Mesothelial cell of epicardium (in vitro differentiated cells): ENCODE results near the gene AGBL4. TPM values are rescaled to one million over a fixed set of nuclear protein-coding genes. Genes with fewer than 3 reads are reported as not detected.

Experiments used
- DNase-seq, 2 experiments: peaks; one replicate each; pipeline ENCODE4 v3.0.0; 2021; ENCODE audit warnings: low spot score in 2 of 2; ENCODE audit not compliant: unreplicated experiment in 2 of 2
- H3K27ac Mint-ChIP-seq: 2 replicates; pipeline ENCODE4 v1.8.0; 2021; ENCODE audit warnings: mixed read lengths
- H3K27me3 Mint-ChIP-seq: 2 replicates; pipeline ENCODE4 v1.8.0; 2021; ENCODE audit warnings: low read depth, mixed read lengths
- H3K36me3 Mint-ChIP-seq: 2 replicates; pipeline ENCODE4 v1.8.0; 2021; ENCODE audit warnings: mixed read lengths
- H3K4me1 Mint-ChIP-seq: 2 replicates; pipeline ENCODE4 v1.8.0; 2021; ENCODE audit warnings: mixed read lengths
- H3K4me3 Mint-ChIP-seq: 2 replicates; pipeline ENCODE4 v1.8.0; 2021; ENCODE audit warnings: mild to moderate bottlenecking, moderate library complexity, mixed read lengths
- H3K9me3 Mint-ChIP-seq: 2 replicates; pipeline ENCODE4 v1.8.0; 2021; ENCODE audit warnings: mixed read lengths
- CTCF ChIP-seq: fragments of 200-600 bp; sonication (generic); IDR thresholded peaks from one replicate; pipeline ENCODE4 v1.5.0; 2021; ENCODE audit warnings: antibody characterized with exemption; ENCODE audit not compliant: unreplicated experiment
- total RNA-seq: library from RNA; stranded (reverse); gene quantifications from 3 replicates; pipeline ENCODE4 v1.2.1, GENCODE V29; 2021

Gene AGBL4
- total RNA-seq, 1 donor from 2014 or later = 0.42 TPM

GRCh38 chr1:49226758-49227157, 797.0 kb downstream of the AGBL4 start:
- Mint-ChIP-seq H3K4me3 (no peak overlapping the region), H3K27me3 (no peaks in the 10 kb centered on the region)

GRCh38 chr1:49225464-49225863, 798.3 kb downstream of the AGBL4 start:
- no peak for TF ChIP-seq CTCF
- DNase-seq = no peak
- Mint-ChIP-seq H3K4me1 (no peaks in the 10 kb centered on the region), H3K27me3 (no peaks in the 10 kb centered on the region), H3K4me3 (no peak overlapping the region), H3K27ac (no peak overlapping the region), H3K9me3 (peaks cover 35% of the 10 kb centered on the region), H3K36me3 (no peaks in the 10 kb centered on the region)

More at GRCh38 chr1:49226758-49227157, 797.0 kb downstream of the AGBL4 start:
- no peak for DNase-seq
- TF ChIP-seq CTCF = no peak
- no peaks in the 10 kb centered on the region for H3K36me3 Mint-ChIP-seq
- H3K27ac Mint-ChIP-seq = no peak overlapping the region
- H3K4me1 Mint-ChIP-seq = no peaks in the 10 kb centered on the region
- peaks cover 40% of the 10 kb centered on the region for H3K9me3 Mint-ChIP-seq

GRCh38 chr1:49213301-49213700, 810.5 kb downstream of the AGBL4 start:
- H3K9me3 Mint-ChIP-seq = peaks cover 73% of the 10 kb centered on the region
- no peak overlapping the region for H3K27ac Mint-ChIP-seq
- no peak overlapping the region for H3K4me3 Mint-ChIP-seq
- TF ChIP-seq CTCF = no peak
- no peaks in the 10 kb centered on the region for H3K36me3 Mint-ChIP-seq
- DNase-seq = no peak
- H3K27me3 Mint-ChIP-seq = no peaks in the 10 kb centered on the region
- H3K4me1 Mint-ChIP-seq = no peaks in the 10 kb centered on the region

- Mint-ChIP-seq H3K4me1 (no peaks in the 10 kb centered on the region), H3K9me3 (peaks cover 74% of the 10 kb centered on the region), H3K4me3 (no peak overlapping the region), H3K36me3 (no peaks in the 10 kb centered on the region), H3K27ac (no peak overlapping the region), H3K27me3 (no peaks in the 10 kb centered on the region)
- no peak for TF ChIP-seq CTCF
- DNase-seq = no peak
Measured at GRCh38 chr1:49208712-49209111, 815.0 kb downstream of the AGBL4 start.

GRCh38 chr1:49204720-49205119, 819.0 kb downstream of the AGBL4 start:
- Mint-ChIP-seq H3K27ac (no peak overlapping the region), H3K36me3 (no peaks in the 10 kb centered on the region), H3K4me1 (no peaks in the 10 kb centered on the region), H3K9me3 (peaks cover 81% of the 10 kb centered on the region), H3K4me3 (no peak overlapping the region), H3K27me3 (no peaks in the 10 kb centered on the region)
- no peak for DNase-seq
- TF ChIP-seq CTCF = no peak

GRCh38 chr1:49200738-49201137, 823.0 kb downstream of the AGBL4 start:
- H3K4me3 Mint-ChIP-seq = no peak overlapping the region
- H3K9me3 Mint-ChIP-seq = peaks cover 81% of the 10 kb centered on the region
- no peak overlapping the region for H3K27ac Mint-ChIP-seq
- no peaks in the 10 kb centered on the region for H3K27me3 Mint-ChIP-seq
- no peaks in the 10 kb centered on the region for H3K36me3 Mint-ChIP-seq
- H3K4me1 Mint-ChIP-seq = no peaks in the 10 kb centered on the region
- no peak for DNase-seq
- no peak for TF ChIP-seq CTCF
